Activated gamma-delta T cell treated with Interleukin-2 at 50 U/mL for 16 hours (primary cell): ENCODE data around the gene MAP6.

Experiments used
- DNase-seq: peaks from one replicate; pipeline ENCODE4 v3.0.0-alpha.2; 2020

MAP6 gene

DNA sequence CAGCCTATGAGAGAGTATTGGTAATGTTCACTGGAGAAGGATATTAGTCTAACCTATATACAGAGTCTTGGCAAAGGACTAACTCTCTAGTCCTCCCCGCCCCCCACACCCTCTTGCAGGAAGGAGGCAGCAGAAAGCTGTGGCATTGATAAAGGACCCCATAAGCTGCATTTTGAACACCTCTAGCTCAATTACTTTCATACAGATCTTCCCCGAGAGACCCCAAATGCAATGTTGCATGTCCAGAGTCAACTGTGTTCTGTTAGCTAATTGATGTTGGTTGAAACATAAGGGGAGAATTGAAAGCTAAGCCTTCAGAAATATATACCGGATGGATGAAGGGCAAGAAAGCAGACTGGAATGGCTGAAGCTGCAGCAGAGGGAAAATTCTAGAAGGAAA, 2.8 kb downstream of the MAP6 start:
- DNase-seq, result no peak

GRCh38 chr11:75665126-75665525, 3.7 kb downstream of the MAP6 start:
- no peak for DNase-seq

GRCh38 chr11:75664389-75664788, 4.4 kb downstream of the MAP6 start:
- no peak for DNase-seq

- no peak for DNase-seq
Observed at GRCh38 chr11:75663808-75664207, 5.0 kb downstream of the MAP6 start.

- no peak for DNase-seq
Observed at GRCh38 chr11:75659836-75660235, 9.0 kb downstream of the MAP6 start.

GRCh38 chr11:75656044-75656727, 12.7 kb downstream of the MAP6 start:
- DNase-seq, result no peak

- no peak for DNase-seq
Observed at GRCh38 chr11:75655605-75656004, 13.2 kb downstream of the MAP6 start.

- no peak for DNase-seq
Observed at GRCh38 chr11:75654314-75654713, 14.5 kb downstream of the MAP6 start.

DNA sequence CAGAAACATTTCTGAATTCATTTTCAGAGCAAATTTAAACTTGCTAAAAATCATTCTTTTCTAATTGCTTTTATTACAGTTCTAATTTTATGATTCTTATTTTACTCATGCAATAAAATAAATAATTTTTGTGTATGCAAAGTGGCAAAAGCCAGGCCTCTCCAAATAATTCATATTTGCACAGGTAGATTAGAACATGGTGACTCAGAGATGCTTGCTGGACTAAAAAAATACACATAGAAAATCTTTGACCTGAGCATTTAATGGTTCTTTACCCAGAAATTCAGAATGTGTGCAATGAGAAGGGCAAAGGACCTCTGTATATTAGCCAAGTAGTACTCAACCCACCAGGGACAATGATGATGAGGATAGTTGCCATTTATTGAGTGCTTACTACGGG, 15.3 kb downstream of the MAP6 start:
- DNase-seq, result no peak

GRCh38 chr11:75652936-75653335, 15.9 kb downstream of the MAP6 start:
- DNase-seq, result no peak

DNA sequence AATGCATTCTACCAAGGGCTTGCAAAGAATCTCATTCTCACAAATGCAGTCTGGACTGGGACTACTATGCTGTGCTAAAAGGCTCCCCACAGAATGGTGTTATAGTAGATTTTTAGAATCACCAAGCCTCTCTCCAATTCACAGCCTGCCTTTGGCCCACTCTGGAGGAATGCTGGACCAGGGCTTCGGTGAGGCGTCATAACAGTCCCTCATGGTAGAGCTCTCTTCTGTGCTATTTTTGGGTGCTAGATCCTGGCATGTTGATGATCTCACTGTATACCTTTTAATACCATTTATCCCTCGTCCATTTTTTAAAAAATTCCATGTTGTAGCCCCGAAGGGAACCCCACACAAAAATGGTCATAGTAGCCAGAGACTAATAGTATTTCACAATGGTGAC, 17.6 kb downstream of the MAP6 start:
- DNase-seq, result no peak

- no peak for DNase-seq
Observed at GRCh38 chr11:75650167-75650723, 18.6 kb downstream of the MAP6 start.

DNA sequence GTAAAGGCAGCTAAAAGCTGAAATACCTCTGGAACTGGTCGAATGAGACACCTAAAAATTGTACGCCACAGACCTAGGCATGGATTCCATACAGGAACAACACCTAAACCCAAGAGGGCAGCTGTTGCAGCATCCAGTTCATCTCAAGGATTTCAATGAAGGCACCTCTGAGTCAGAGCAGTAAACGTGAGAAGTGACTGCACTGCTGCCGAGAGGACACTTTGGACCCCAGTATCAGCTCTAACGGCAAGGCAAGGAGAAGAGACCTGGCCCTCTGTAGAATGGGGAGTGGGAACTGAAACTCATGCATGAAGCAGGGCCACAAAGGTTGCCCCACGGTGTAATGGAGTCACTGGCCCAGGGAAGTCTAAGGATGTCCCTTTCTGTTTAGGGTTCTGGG, 23.9 kb downstream of the MAP6 start:
- no peak for DNase-seq

- no peak for DNase-seq
Observed at GRCh38 chr11:75644370-75644769, 24.5 kb downstream of the MAP6 start.

DNA sequence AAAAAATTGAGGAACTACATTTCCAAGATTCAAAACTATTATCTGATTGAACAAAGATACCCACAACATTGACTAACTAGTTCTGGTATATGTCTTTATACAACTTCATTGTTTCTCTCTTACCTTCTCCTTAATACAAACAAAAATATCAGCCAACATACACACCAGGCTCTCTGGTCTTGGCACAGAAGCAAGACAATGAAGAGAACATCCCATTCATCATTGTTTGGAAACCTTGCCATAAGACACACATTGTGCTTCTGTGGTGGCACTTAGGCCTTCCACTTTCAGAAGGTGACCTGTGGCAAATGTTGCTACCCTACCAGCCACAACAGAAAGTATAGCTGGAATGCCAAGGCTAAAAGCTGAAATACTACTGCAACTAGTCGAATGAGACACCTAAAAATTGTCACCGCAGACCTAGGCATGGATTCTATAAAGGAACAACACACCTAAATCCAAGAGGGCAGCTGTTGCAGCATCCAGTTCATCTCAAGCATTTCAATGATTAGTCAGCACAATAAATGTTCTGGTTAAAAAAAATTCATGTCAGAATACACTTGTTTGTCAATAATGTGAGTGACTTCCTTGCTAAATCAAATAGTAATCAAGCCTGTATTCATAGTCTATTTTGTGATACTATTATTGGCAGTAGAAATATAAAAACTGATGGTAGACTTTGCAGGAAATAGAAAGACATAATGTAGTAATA, 26.3 kb downstream of the MAP6 start:
- no peak for DNase-seq

DNA sequence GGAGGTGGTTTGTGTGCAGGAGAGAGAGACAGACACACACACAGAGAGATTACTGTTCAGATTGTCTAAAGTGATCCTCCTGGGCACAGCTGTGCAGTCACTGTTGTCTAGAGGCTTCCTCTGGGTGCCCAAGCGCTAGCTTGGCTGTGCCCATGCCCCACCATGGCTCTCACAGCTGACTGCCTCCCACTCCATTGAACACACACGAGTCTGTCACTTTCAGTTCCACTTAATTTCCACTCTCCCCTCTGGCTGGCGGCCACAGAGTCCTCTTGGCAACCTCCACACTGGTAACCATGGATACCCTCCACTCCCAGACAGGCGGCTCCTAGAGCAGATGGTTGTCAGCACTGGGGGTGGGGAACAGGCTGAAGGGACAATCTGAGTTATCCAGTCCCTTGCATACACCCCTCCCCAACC, 29.1 kb downstream of the MAP6 start:
- DNase-seq, result no peak

- no peak for DNase-seq
Observed at GRCh38 chr11:75637998-75638397, 30.8 kb downstream of the MAP6 start.

DNA sequence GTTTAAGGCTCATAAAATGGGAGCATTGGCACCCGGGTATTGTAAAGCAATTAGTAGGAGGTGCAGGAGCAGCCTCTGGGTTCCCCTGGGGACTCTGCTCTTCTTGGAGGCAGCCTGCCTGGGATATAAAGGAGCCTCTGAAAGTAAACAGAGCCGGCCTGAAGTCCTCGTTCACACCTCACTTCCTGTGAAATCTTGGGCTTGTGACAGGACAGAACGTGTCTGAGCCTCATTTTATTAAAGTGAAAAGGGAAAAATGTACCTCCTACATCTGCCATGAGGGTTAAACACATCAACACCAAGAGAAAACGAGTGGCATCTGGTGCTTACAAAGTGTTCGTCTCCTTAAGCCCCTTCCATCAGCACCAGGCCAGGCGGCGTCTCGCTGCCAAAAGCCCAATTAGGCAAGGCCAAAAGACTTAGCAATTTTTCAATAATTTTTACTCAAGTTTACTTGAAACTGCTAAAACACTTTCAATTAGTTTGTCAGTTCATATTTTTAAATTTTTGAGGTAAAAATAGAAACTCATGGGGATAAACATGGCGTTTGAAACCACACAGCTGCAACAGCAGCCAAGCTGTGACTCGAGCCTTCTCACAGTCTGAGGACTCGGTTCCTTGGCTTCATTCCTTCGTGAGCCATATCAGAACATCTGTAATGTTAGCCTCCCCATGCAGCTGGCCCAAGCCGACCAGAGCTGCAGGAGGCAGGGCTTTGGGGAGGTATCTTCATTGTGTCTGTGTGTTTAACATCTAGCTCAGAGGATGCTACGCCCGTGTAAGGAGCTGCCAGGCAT, 33.6 kb downstream of the MAP6 start:
- DNase-seq, result no peak

GRCh38 chr11:75633409-75634066, 35.3 kb downstream of the MAP6 start:
- DNase-seq, result no peak

- no peak for DNase-seq
Observed at GRCh38 chr11:75632962-75633361, 35.9 kb downstream of the MAP6 start.

- no peak for DNase-seq
Observed at GRCh38 chr11:75632450-75632849, 36.4 kb downstream of the MAP6 start.

DNA sequence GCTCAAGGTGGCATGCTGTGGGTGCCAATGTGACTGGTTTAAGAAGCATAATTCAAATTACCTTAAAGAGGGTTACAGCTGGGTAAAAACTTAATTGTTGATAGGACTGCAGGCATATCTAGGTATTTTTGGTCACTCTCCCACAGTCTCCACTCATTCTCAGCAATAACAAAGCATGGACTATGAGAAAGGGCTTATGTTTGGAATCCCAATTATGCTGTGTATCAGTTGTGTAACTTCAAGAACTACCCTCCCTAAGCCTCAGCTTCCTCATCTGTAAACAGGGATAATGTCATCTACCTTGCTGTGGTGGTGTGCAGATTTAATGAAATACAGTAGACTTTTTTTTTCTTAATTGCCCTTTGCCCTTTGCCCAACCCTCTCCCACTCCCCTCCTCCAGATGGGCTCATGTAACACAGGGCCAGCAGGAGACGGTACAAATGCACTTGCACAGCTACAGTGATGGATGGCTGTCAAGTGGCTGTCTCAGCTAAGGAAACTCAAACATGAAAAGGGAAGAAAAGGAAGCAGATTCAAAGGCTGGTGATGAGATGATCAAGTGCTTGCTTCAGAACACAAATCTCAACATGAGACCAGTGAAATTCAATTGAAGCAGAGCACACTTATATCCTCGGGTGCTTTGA, 37.6 kb downstream of the MAP6 start:
- no peak for DNase-seq
